ENCODE data around the gene CPNE1.

CPNE1 gene

GRCh38 chr20:35648836-35649235, 15.9 kb downstream of the CPNE1 start:
- H3K27me3 Mint-ChIP-seq = no peaks in the 10 kb centered on the region
- peaks cover 25% of the 10 kb centered on the region for H3K4me1 Mint-ChIP-seq
- no peak for ATAC-seq
- no peak overlapping the region for H3K4me3 Mint-ChIP-seq
- no peaks in the 10 kb centered on the region for H3K9me3 Mint-ChIP-seq
- H3K27ac Mint-ChIP-seq = no peak overlapping the region
- H3K36me3 Mint-ChIP-seq = peaks cover 19% of the 10 kb centered on the region

GRCh38 chr20:35644806-35645205, 19.9 kb downstream of the CPNE1 start:
- H3K27ac Mint-ChIP-seq = no peak overlapping the region
- no peak for ATAC-seq
- no peak overlapping the region for H3K4me3 Mint-ChIP-seq
- no peaks in the 10 kb centered on the region for H3K27me3 Mint-ChIP-seq
- H3K4me1 Mint-ChIP-seq = peaks cover 54% of the 10 kb centered on the region
- peaks cover 38% of the 10 kb centered on the region for H3K36me3 Mint-ChIP-seq
- H3K9me3 Mint-ChIP-seq = no peaks in the 10 kb centered on the region

- H3K27me3 Mint-ChIP-seq = no peaks in the 10 kb centered on the region
- no peak for ATAC-seq
- H3K4me3 Mint-ChIP-seq = no peak overlapping the region
- no peaks in the 10 kb centered on the region for H3K9me3 Mint-ChIP-seq
- no peak overlapping the region for H3K27ac Mint-ChIP-seq
- peaks cover 35% of the 10 kb centered on the region for H3K36me3 Mint-ChIP-seq
- peaks cover 58% of the 10 kb centered on the region for H3K4me1 Mint-ChIP-seq
These were observed 21.7 kb downstream of the CPNE1 start for GRCh38 chr20:35643045-35643444.

GRCh38 chr20:35641743-35642142, 23.0 kb downstream of the CPNE1 start:
- ATAC-seq = no peak
- Mint-ChIP-seq H3K9me3 (no peaks in the 10 kb centered on the region), H3K4me1 (peaks cover 71% of the 10 kb centered on the region), H3K4me3 (no peak overlapping the region), H3K36me3 (peaks cover 35% of the 10 kb centered on the region), H3K27me3 (no peaks in the 10 kb centered on the region), H3K27ac (no peak overlapping the region)

- no peaks in the 10 kb centered on the region for H3K27me3 Mint-ChIP-seq
- H3K27ac Mint-ChIP-seq = peak overlapping the region; percentile 33
- ATAC-seq = no peak
- no peaks in the 10 kb centered on the region for H3K9me3 Mint-ChIP-seq
- H3K4me3 Mint-ChIP-seq = no peak overlapping the region
- peaks cover 69% of the 10 kb centered on the region for H3K4me1 Mint-ChIP-seq
- peaks cover 40% of the 10 kb centered on the region for H3K36me3 Mint-ChIP-seq
These were observed 24.0 kb downstream of the CPNE1 start for GRCh38 chr20:35640724-35641123.

GRCh38 chr20:35638751-35639150, 25.9 kb downstream of the CPNE1 start:
- Mint-ChIP-seq H3K9me3 (no peaks in the 10 kb centered on the region), H3K27ac (no peak overlapping the region), H3K36me3 (peaks cover 51% of the 10 kb centered on the region), H3K4me3 (no peak overlapping the region), H3K27me3 (no peaks in the 10 kb centered on the region), H3K4me1 (peaks cover 72% of the 10 kb centered on the region)
- no peak for ATAC-seq

- Mint-ChIP-seq H3K9me3 (no peaks in the 10 kb centered on the region), H3K4me3 (no peak overlapping the region), H3K27ac (no peak overlapping the region), H3K27me3 (no peaks in the 10 kb centered on the region), H3K36me3 (peaks cover 52% of the 10 kb centered on the region), H3K4me1 (peaks cover 63% of the 10 kb centered on the region)
- ATAC-seq = no peak
These were observed 27.4 kb downstream of the CPNE1 start for GRCh38 chr20:35637276-35637675.

GRCh38 chr20:35636095-35636494, 28.6 kb downstream of the CPNE1 start:
- Mint-ChIP-seq H3K9me3 (no peaks in the 10 kb centered on the region), H3K36me3 (peaks cover 48% of the 10 kb centered on the region), H3K4me3 (no peak overlapping the region), H3K4me1 (peaks cover 53% of the 10 kb centered on the region), H3K27me3 (no peaks in the 10 kb centered on the region), H3K27ac (no peak overlapping the region)
- no peak for ATAC-seq

- H3K27ac Mint-ChIP-seq = no peak overlapping the region
- H3K4me3 Mint-ChIP-seq = no peak overlapping the region
- no peak for ATAC-seq
- peaks cover 45% of the 10 kb centered on the region for H3K36me3 Mint-ChIP-seq
- no peaks in the 10 kb centered on the region for H3K9me3 Mint-ChIP-seq
- no peaks in the 10 kb centered on the region for H3K27me3 Mint-ChIP-seq
- peaks cover 49% of the 10 kb centered on the region for H3K4me1 Mint-ChIP-seq
These were observed 29.0 kb downstream of the CPNE1 start for GRCh38 chr20:35635652-35636051.

GRCh38 chr20:35632539-35633115, 32.1 kb downstream of the CPNE1 start:
- no peak for ATAC-seq
- Mint-ChIP-seq H3K4me3 (no peak overlapping the region), H3K9me3 (no peaks in the 10 kb centered on the region), H3K27me3 (no peaks in the 10 kb centered on the region), H3K4me1 (peaks cover 32% of the 10 kb centered on the region), H3K36me3 (peaks cover 56% of the 10 kb centered on the region), H3K27ac (no peak overlapping the region)

GRCh38 chr20:35630636-35631035, 34.1 kb downstream of the CPNE1 start:
- no peaks in the 10 kb centered on the region for H3K27me3 Mint-ChIP-seq
- peaks cover 17% of the 10 kb centered on the region for H3K4me1 Mint-ChIP-seq
- no peak for ATAC-seq
- H3K36me3 Mint-ChIP-seq = peaks cover 70% of the 10 kb centered on the region
- no peak overlapping the region for H3K27ac Mint-ChIP-seq
- no peak overlapping the region for H3K4me3 Mint-ChIP-seq
- no peaks in the 10 kb centered on the region for H3K9me3 Mint-ChIP-seq

- no peaks in the 10 kb centered on the region for H3K9me3 Mint-ChIP-seq
- H3K4me1 Mint-ChIP-seq = peaks cover 8% of the 10 kb centered on the region
- no peak overlapping the region for H3K27ac Mint-ChIP-seq
- no peaks in the 10 kb centered on the region for H3K27me3 Mint-ChIP-seq
- H3K36me3 Mint-ChIP-seq = peaks cover 65% of the 10 kb centered on the region
- no peak for ATAC-seq
- H3K4me3 Mint-ChIP-seq = no peak overlapping the region
These were observed 35.1 kb downstream of the CPNE1 start for GRCh38 chr20:35629427-35630145.

- no peaks in the 10 kb centered on the region for H3K27me3 Mint-ChIP-seq
- no peaks in the 10 kb centered on the region for H3K9me3 Mint-ChIP-seq
- H3K4me3 Mint-ChIP-seq = no peak overlapping the region
- H3K4me1 Mint-ChIP-seq = peaks cover 1% of the 10 kb centered on the region
- H3K36me3 Mint-ChIP-seq = peaks cover 50% of the 10 kb centered on the region
- no peak for ATAC-seq
- no peak overlapping the region for H3K27ac Mint-ChIP-seq
These were observed 37.6 kb downstream of the CPNE1 start for GRCh38 chr20:35627121-35627520.

- no peak for ATAC-seq
- H3K36me3 Mint-ChIP-seq = peaks cover 50% of the 10 kb centered on the region
- H3K4me3 Mint-ChIP-seq = no peak overlapping the region
- H3K27ac Mint-ChIP-seq = no peak overlapping the region
- no peaks in the 10 kb centered on the region for H3K4me1 Mint-ChIP-seq
- H3K9me3 Mint-ChIP-seq = no peaks in the 10 kb centered on the region
- H3K27me3 Mint-ChIP-seq = no peaks in the 10 kb centered on the region
These were observed 38.2 kb downstream of the CPNE1 start for GRCh38 chr20:35626386-35627001.

GRCh38 chr20:35625584-35626385, 38.9 kb downstream of the CPNE1 start:
- Mint-ChIP-seq H3K9me3 (no peaks in the 10 kb centered on the region), H3K27ac (peak overlapping the region; percentile 10), H3K4me3 (no peak overlapping the region), H3K36me3 (peaks cover 52% of the 10 kb centered on the region), H3K4me1 (no peaks in the 10 kb centered on the region), H3K27me3 (no peaks in the 10 kb centered on the region)
- ATAC-seq = no peak

Measured in stimulated activated memory B cell treated with anti-CD40 and anti-IgM and Interleukin-4, amounts not matched to agents 10 μg/mL and 1 μg/mL and 100 μg/mL, for 72 hours (primary cell).